A673 (cell line): Measurements from ENCODE around the gene ROR1.

Source experiments
- EZH2 ChIP-seq: fragments of 200-600 bp; sonication (generic); IDR thresholded peaks from 2 replicates; pipeline ENCODE4 v1.6.1; 2017; ENCODE audit warnings: borderline replicate concordance, low read depth, mild to moderate bottlenecking, mixed read lengths, antibody characterized with exemption, low read length; ENCODE audit not compliant: poor library complexity, severe bottlenecking
- TF ChIP-seq, protein P1 (sequence below): fragments of 300-800, 200-600 bp; sonication (generic); conservative IDR thresholded peaks from 2 replicates; pipeline ENCODE4 v1.5.1; 2017; ENCODE audit warnings: low read depth, mild to moderate bottlenecking, antibody characterized with exemption, low read length, moderate library complexity, mixed read lengths

- TF ChIP-seq, protein P1, sequence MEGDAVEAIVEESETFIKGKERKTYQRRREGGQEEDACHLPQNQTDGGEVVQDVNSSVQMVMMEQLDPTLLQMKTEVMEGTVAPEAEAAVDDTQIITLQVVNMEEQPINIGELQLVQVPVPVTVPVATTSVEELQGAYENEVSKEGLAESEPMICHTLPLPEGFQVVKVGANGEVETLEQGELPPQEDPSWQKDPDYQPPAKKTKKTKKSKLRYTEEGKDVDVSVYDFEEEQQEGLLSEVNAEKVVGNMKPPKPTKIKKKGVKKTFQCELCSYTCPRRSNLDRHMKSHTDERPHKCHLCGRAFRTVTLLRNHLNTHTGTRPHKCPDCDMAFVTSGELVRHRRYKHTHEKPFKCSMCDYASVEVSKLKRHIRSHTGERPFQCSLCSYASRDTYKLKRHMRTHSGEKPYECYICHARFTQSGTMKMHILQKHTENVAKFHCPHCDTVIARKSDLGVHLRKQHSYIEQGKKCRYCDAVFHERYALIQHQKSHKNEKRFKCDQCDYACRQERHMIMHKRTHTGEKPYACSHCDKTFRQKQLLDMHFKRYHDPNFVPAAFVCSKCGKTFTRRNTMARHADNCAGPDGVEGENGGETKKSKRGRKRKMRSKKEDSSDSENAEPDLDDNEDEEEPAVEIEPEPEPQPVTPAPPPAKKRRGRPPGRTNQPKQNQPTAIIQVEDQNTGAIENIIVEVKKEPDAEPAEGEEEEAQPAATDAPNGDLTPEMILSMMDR: no peak
- no peak for TF ChIP-seq EZH2
Observed at GRCh38 chr1:64090436-64090835, 316.6 kb downstream of the ROR1 start.
